Endothelial cell of umbilical vein (primary cell): ENCODE data around the gene UBE2E2. TPM values are rescaled to one million over a fixed set of nuclear protein-coding genes. Genes with fewer than 3 reads are reported as not detected.

Experiments
- BruUV-seq: library from RNA; stranded (reverse); fragments of 400-500 nt; replicated peaks from 2 replicates; lab custom pipeline; 2021; lab: Mats Ljungman, UMichigan
- CTCF ChIA-PET: fragments of 300-600, 350-600 bp; sonication (Branson Sonifier 250); formaldehyde crosslinking; loops from one replicate; lab custom pipeline; 2021; ENCODE audit warnings: antibody characterized with exemption, inconsistent platforms; lab: Charles Lee
- POLR2A ChIA-PET: fragments of 300-600, 350-600 bp; sonication (Branson Sonifier 250); formaldehyde crosslinking; loops from one replicate; lab custom pipeline; 2021; ENCODE audit warnings: antibody characterized with exemption, inconsistent platforms; lab: Charles Lee
- DNase-seq: peaks from one replicate; pipeline ENCODE4 v3.0.0-alpha.2; 2011; ENCODE audit warnings: low read depth, low spot score
- FAIRE-seq: peaks from 2 replicates; lab custom pipeline; 2011; peaks lifted over from hg19 to GRCh38; lab: Jason Lieb, UNC
- H2AFZ ChIP-seq: 2 replicates; pipeline ENCODE4 v1.6.0; 2012; ENCODE audit warnings: low read depth, low read length, control low read depth, inconsistent platforms
- H3K27ac ChIP-seq: 2 replicates; pipeline ENCODE4 v1.5.1; 2011; ENCODE audit warnings: low read depth, mild to moderate bottlenecking, control low read depth, low read length, moderate library complexity; ENCODE audit not compliant: insufficient read depth
- H3K27me3 ChIP-seq, 2 experiments: 2 replicates each; pipeline versions ENCODE4 v1.6.0 to v1.6.1; 2011; ENCODE audit warnings: low read length in 2 of 2, mixed read lengths in 1 of 2; ENCODE audit not compliant: control insufficient read depth in 2 of 2, insufficient read depth in 2 of 2
- H3K36me3 ChIP-seq, 2 experiments: 2 replicates in 1 of 2; 3 replicates in 1 of 2; pipeline ENCODE4 v1.5.1; 2011; ENCODE audit warnings: low read length in 2 of 2, mild to moderate bottlenecking in 1 of 2, moderate library complexity in 1 of 2; ENCODE audit not compliant: control insufficient read depth in 2 of 2, insufficient read depth in 2 of 2; ENCODE audit errors: extremely low read depth in 1 of 2
- H3K4me1 ChIP-seq: 3 replicates; pipeline ENCODE4 v1.5.1; 2011; ENCODE audit warnings: mild to moderate bottlenecking, low read length; ENCODE audit not compliant: control insufficient read depth, insufficient read depth; ENCODE audit errors: extremely low read depth
- H3K4me2 ChIP-seq: 2 replicates; pipeline ENCODE4 v1.6.1; 2011; ENCODE audit warnings: low read length, control low read depth, mixed read lengths; ENCODE audit not compliant: insufficient read depth
- H3K4me3 ChIP-seq, 3 experiments: fragments of 200-600 bp in 1 of 3; sonication (generic), shearing (Covaris generic) in 1 of 3; replicated peaks in 1 of 3; 2 replicates each; pipeline ENCODE4 v1.5.1; 2011 to 2016; ENCODE audit warnings: control low read depth in 3 of 3, low read length in 3 of 3, mild to moderate bottlenecking in 2 of 3, inconsistent platforms in 1 of 3, low read depth in 1 of 3, moderate library complexity in 1 of 3; ENCODE audit not compliant: insufficient read depth in 1 of 3
- H3K79me2 ChIP-seq: 2 replicates; pipeline ENCODE4 v1.6.0; 2012; ENCODE audit warnings: low read length, inconsistent platforms; ENCODE audit not compliant: control insufficient read depth, insufficient read depth
- H3K9ac ChIP-seq: replicated peaks from 2 replicates; pipeline ENCODE3; 2011; ENCODE audit warnings: low read length, control low read depth; ENCODE audit not compliant: insufficient read depth; ENCODE audit errors: extremely low read depth
- H3K9me1 ChIP-seq: replicated peaks from 3 replicates; pipeline ENCODE4 v1.6.0; 2011; ENCODE audit warnings: mild to moderate bottlenecking, low read length; ENCODE audit not compliant: control insufficient read depth, insufficient read depth; ENCODE audit errors: extremely low read depth
- H3K9me3 ChIP-seq: replicated peaks from 2 replicates; pipeline ENCODE4 v1.5.1; 2012; ENCODE audit warnings: low read length, inconsistent platforms; ENCODE audit not compliant: control insufficient read depth, insufficient read depth
- H4K20me1 ChIP-seq: replicated peaks from 2 replicates; pipeline ENCODE3; 2011; ENCODE audit warnings: mild to moderate bottlenecking, low read length; ENCODE audit not compliant: control insufficient read depth, insufficient read depth; ENCODE audit errors: extremely low read depth
- CTCF ChIP-seq, 2 donors: IDR thresholded peaks; 1 replicate in 1 of 2; 2 replicates in 1 of 2; pipeline ENCODE4 v1.5.1; 2011; ENCODE audit warnings: low read length in 2 of 2, mild to moderate bottlenecking in 2 of 2, moderate library complexity in 2 of 2, control low read depth in 1 of 2, inconsistent platforms in 1 of 2, low read depth in 1 of 2; ENCODE audit not compliant: insufficient read depth in 1 of 2; ENCODE audit errors: extremely low read depth in 1 of 2
- EZH2 ChIP-seq: IDR thresholded peaks from 2 replicates; pipeline ENCODE4 v1.6.1; 2012; ENCODE audit warnings: borderline replicate concordance, low read depth, mild to moderate bottlenecking, moderate library complexity, low read length, inconsistent platforms; ENCODE audit not compliant: severe bottlenecking
- FOS ChIP-seq: IDR thresholded peaks from 2 replicates; pipeline ENCODE4 v1.6.1; 2011; ENCODE audit warnings: mild to moderate bottlenecking, low read length, moderate library complexity, borderline replicate concordance; ENCODE audit not compliant: insufficient read depth
- GATA2 ChIP-seq: IDR thresholded peaks from 2 replicates; pipeline ENCODE4 v1.7.0; 2011; ENCODE audit warnings: low read depth, mild to moderate bottlenecking, moderate library complexity, mixed read lengths, low read length; ENCODE audit not compliant: insufficient read length, insufficient read depth
- JUN ChIP-seq: IDR thresholded peaks from 2 replicates; pipeline ENCODE4 v1.6.1; 2011; ENCODE audit warnings: borderline replicate concordance, low read depth; ENCODE audit not compliant: insufficient read length, insufficient read depth
- MAX ChIP-seq: IDR thresholded peaks from 2 replicates; pipeline ENCODE4 v1.6.1; 2011; ENCODE audit not compliant: insufficient read depth, insufficient read length
- MYC ChIP-seq: IDR thresholded peaks from one replicate; pipeline ENCODE4 v1.6.1; 2011; ENCODE audit warnings: mild to moderate bottlenecking, low read depth, low read length
- POLR2A ChIP-seq: IDR thresholded peaks from 2 replicates; pipeline ENCODE4 v1.6.1; 2012; ENCODE audit warnings: low read depth, mild to moderate bottlenecking, control low read depth, low read length
- POLR2AphosphoS5 ChIP-seq: IDR thresholded peaks from 2 replicates; pipeline ENCODE4 v1.6.1; 2012; ENCODE audit warnings: low read depth, mild to moderate bottlenecking, control low read depth, low read length, moderate library complexity; ENCODE audit not compliant: insufficient read depth
- dilution Hi-C: fragments of 300-500 bp; cut with MboI; formaldehyde crosslinking; loops from one replicate; pipeline ENCODE4 v1.15.0; 2019; ENCODE audit warnings: low sequenced_read_pairs; ENCODE audit not compliant: extremely low pct_ligation_motif_present
- intact Hi-C: fragments of 100-400 bp; cut with micrococcal nuclease; formaldehyde crosslinking; loops from one replicate; pipeline ENCODE4 v1.10.0; 2022
- polyA plus RNA-seq, 4 experiments: library from polyadenylated mRNA; depleted of rRNA in 3 of 4; stranded (reverse) in 3 of 4; unstranded in 1 of 4; fragments of >200 nt; gene quantifications; 2 replicates each; pipeline versions ENCODE4 v1.2.1 to v1.2.3, GENCODE V29; 2011 to 2012; ENCODE audit warnings: missing spikeins in 1 of 4
- total RNA-seq: library from RNA; stranded (reverse); gene quantifications from 2 replicates; pipeline ENCODE4 v1.2.3, GENCODE V29; 2021

The UBE2E2 gene
- total and polyA plus RNA-seq, 2 donors (not counting 3 experiments of a cell fraction or from before 2014, with no cell fraction given) = 37.0 to 45.4 TPM

GRCh38 chr3:23487015-23487414, 283.9 kb downstream of the UBE2E2 start:
- CTCF ChIA-PET = no interaction called here

More at GRCh38 chr3:23487015-23487414, 283.9 kb downstream of the UBE2E2 start:
- H3K36me3 ChIP-seq = no peaks in the 10 kb centered on the region
- no peaks in the 10 kb centered on the region for H3K9me1 ChIP-seq
- TF ChIP-seq FOS (no peak), MYC (no peak), EZH2 (no peak), JUN (no peak), GATA2 (no peak), CTCF (IDR thresholded peaks at IDR 0.05; ENCODE audit: extremely low read depth in 1 of 2, insufficient read depth in 1 of 2, low read depth in 1 of 2, low read length in 2 of 2) (no peak), POLR2AphosphoS5 (no peak), MAX (no peak), POLR2A (no peak)
- POLR2A ChIA-PET = no interaction called here
- FAIRE-seq (no peak), DNase-seq (no peak)
- H3K9me3 ChIP-seq = no peaks in the 10 kb centered on the region
- no peak overlapping the region for H3K9ac ChIP-seq
- no peaks in the 10 kb centered on the region for H4K20me1 ChIP-seq
- H3K4me1 ChIP-seq = peaks cover 20% of the 10 kb centered on the region
- no peaks in the 10 kb centered on the region for H3K27me3 ChIP-seq
- no peak overlapping the region for H3K4me3 ChIP-seq
- no peak overlapping the region for H3K4me2 ChIP-seq
- no peak overlapping the region for H2AFZ ChIP-seq
- H3K79me2 ChIP-seq = peaks cover under 1% of the 10 kb centered on the region
- H3K27ac ChIP-seq = no peak overlapping the region
- intact Hi-C loops = no loop called here
- no TSS peak for BruUV-seq
- dilution Hi-C loops = no loop called here
